CD4-positive, alpha-beta T cell (primary cell): Measurements from ENCODE around the gene RPS19. TPM values are rescaled to one million over a fixed set of nuclear protein-coding genes. Genes with fewer than 3 reads are reported as not detected.

Source experiments
- ATAC-seq: fragments of 200-7000 bp; cut with Tn5 transposase; one replicate; pipeline ENCODE4 v1.10.0; 2022; ENCODE audit warnings: mild to moderate bottlenecking; ENCODE audit not compliant: poor library complexity
- CTCF ChIA-PET: fragments of 350-600 bp; sonication (Branson Sonifier 250); formaldehyde crosslinking; loops from one replicate; lab custom pipeline; 2021; ENCODE audit warnings: antibody characterized with exemption, inconsistent platforms; lab: Charles Lee
- POLR2A ChIA-PET: fragments of 350-600 bp; sonication (Branson Sonifier 250); formaldehyde crosslinking; loops from one replicate; lab custom pipeline; 2021; ENCODE audit warnings: antibody characterized with exemption, inconsistent platforms; lab: Charles Lee
- DNase-seq, 14 experiments: peaks; one replicate each; pipeline ENCODE4 v3.0.0-alpha.2; 2013 to 2020; ENCODE audit warnings: mixed read lengths in 2 of 14
- H3K27ac ChIP-seq, 2 donors: one replicate each; pipeline versions ENCODE4 v1.5.1 to v1.7.0; 2013; ENCODE audit warnings: low read length in 2 of 2, low read depth in 1 of 2, mild to moderate bottlenecking in 1 of 2
- H3K27me3 ChIP-seq, 2 experiments: 1 replicate in 1 of 2; 2 replicates in 1 of 2; pipeline versions ENCODE4 v1.6.1 to v1.7.0; 2013; ENCODE audit warnings: low read length in 2 of 2, control low read depth in 1 of 2, mild to moderate bottlenecking in 1 of 2, moderate library complexity in 1 of 2; ENCODE audit not compliant: insufficient read depth in 2 of 2, control insufficient read depth in 1 of 2
- H3K36me3 ChIP-seq: one replicate; pipeline ENCODE4 v1.6.1; 2013; ENCODE audit warnings: low read length, control low read depth; ENCODE audit not compliant: insufficient read depth
- H3K4me1 ChIP-seq: one replicate; pipeline ENCODE4 v1.6.1; 2013; ENCODE audit warnings: low read length, control low read depth; ENCODE audit not compliant: insufficient read depth
- H3K4me3 ChIP-seq: one replicate; pipeline ENCODE4 v1.5.1; 2013; ENCODE audit warnings: mild to moderate bottlenecking, low read length, moderate library complexity
- H3K9me3 ChIP-seq, 2 experiments: 1 replicate in 1 of 2; 2 replicates in 1 of 2; pipeline versions ENCODE4 v1.6.1 to v1.7.0; 2013; ENCODE audit warnings: low read length in 2 of 2, mild to moderate bottlenecking in 2 of 2, control low read depth in 1 of 2, moderate library complexity in 1 of 2; ENCODE audit not compliant: control insufficient read depth in 1 of 2, insufficient read depth in 1 of 2
- H3K27ac Mint-ChIP-seq: one replicate; pipeline ENCODE4 v1.8.0; 2020; ENCODE audit warnings: mixed read lengths
- H3K27me3 Mint-ChIP-seq: one replicate; pipeline ENCODE4 v1.8.0; 2021; ENCODE audit warnings: mixed read lengths
- H3K36me3 Mint-ChIP-seq: one replicate; pipeline ENCODE4 v1.8.0; 2021; ENCODE audit warnings: low read depth, mixed read lengths
- H3K4me1 Mint-ChIP-seq: one replicate; pipeline ENCODE4 v1.8.0; 2021; ENCODE audit warnings: low read depth, mixed read lengths
- H3K4me3 Mint-ChIP-seq: one replicate; pipeline ENCODE4 v1.8.0; 2020; ENCODE audit warnings: mild to moderate bottlenecking, mixed read lengths
- H3K9me3 Mint-ChIP-seq: one replicate; pipeline ENCODE4 v1.8.0; 2020; ENCODE audit warnings: mixed read lengths
- intact Hi-C, 2 experiments: fragments of 100-400 bp; cut with DNase I in 1 of 2; cut with micrococcal nuclease in 1 of 2; formaldehyde crosslinking; loops; one replicate each; pipeline versions ENCODE4 v1.15.1 to v1.9.0; 2023 to 2025; cut with DNase I, micrococcal nuclease
- total RNA-seq, 174 experiments: library from RNA in 2 of 174; stranded (reverse) in 2 of 174; gene quantifications; one replicate each; pipeline ENCODE4 v1.2.3 and lab custom pipeline; 2021 to 2026
- TF ChIP-seq, protein P1 (sequence below): fragments of 200-600 bp; IDR thresholded peaks from one replicate; pipeline ENCODE4 v1.8.0; 2022; ENCODE audit warnings: antibody characterized with exemption, mild to moderate bottlenecking

The RPS19 gene
- total RNA-seq, 2 experiments from 2014 or later, result 3,668 to 3,697 TPM

DNA sequence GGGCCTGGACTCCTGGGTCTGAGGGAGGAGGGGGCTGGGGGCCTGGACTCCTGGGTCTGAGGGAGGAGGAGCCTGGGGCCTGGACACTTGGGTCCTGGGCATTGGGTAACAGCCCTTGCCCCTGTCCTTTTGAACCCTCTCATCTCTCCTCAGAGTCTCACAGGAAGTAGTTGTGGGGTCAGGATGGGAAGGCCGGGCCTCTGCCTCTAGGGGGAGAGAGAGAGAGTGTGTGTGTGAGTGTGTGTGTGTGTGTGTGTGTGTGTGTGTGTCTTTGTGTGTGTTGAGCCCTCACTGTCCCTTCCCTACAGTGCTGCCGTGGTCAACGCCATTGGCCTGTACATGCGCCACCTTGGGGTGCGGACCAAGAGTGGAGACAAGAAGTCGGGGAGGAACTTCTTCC lies 33.8 kb downstream of the RPS19 start:
- Mint-ChIP-seq H3K27ac (peak overlapping the region; percentile 76), H3K4me1 (peaks cover 57% of the 10 kb centered on the region), H3K36me3 (peaks cover 83% of the 10 kb centered on the region), H3K9me3 (no peaks in the 10 kb centered on the region), H3K4me3 (peak overlapping the region; percentile 56), H3K27me3 (no peaks in the 10 kb centered on the region)
- DNase-seq (peak in 2 of 14 experiments; percentile 50 to 58), ATAC-seq (peak; percentile 55)
- Histone ChIP-seq H3K4me3 (no peak overlapping the region), H3K4me1 (peaks cover 87% of the 10 kb centered on the region), H3K9me3 (no peaks in the 10 kb centered on the region), H3K36me3 (peaks cover 90% of the 10 kb centered on the region), H3K27ac (peak overlapping the region; percentile 24 to 60), H3K27me3 (no peaks in the 10 kb centered on the region)
- ChIA-PET POLR2A (no interaction called here), CTCF (no interaction called here)
- intact Hi-C loops, result no loop called here
- TF ChIP-seq, protein P1, sequence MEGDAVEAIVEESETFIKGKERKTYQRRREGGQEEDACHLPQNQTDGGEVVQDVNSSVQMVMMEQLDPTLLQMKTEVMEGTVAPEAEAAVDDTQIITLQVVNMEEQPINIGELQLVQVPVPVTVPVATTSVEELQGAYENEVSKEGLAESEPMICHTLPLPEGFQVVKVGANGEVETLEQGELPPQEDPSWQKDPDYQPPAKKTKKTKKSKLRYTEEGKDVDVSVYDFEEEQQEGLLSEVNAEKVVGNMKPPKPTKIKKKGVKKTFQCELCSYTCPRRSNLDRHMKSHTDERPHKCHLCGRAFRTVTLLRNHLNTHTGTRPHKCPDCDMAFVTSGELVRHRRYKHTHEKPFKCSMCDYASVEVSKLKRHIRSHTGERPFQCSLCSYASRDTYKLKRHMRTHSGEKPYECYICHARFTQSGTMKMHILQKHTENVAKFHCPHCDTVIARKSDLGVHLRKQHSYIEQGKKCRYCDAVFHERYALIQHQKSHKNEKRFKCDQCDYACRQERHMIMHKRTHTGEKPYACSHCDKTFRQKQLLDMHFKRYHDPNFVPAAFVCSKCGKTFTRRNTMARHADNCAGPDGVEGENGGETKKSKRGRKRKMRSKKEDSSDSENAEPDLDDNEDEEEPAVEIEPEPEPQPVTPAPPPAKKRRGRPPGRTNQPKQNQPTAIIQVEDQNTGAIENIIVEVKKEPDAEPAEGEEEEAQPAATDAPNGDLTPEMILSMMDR, result no peak

DNA sequence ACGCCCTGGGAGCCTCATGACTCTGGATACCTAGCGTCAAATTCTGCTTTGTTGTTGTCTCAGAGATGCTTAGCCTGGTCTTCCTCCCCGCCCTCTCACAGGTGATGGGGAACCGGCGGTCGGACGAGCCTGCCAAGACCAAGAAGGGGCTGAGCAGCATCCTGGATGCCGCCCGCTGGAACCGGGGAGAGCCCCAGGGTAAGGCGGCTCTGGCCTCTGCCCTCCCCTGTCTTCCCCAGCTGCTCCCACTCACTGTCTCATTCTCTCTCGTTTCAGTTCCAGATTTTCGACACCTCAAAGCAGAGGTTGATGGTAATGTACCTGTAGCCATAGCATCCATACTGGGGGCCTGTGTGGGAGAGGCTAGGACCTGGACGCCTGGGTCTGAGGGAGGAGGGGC lies 34.3 kb downstream of the RPS19 start:
- Histone ChIP-seq H3K4me3 (no peak overlapping the region), H3K27me3 (no peaks in the 10 kb centered on the region), H3K9me3 (no peaks in the 10 kb centered on the region), H3K27ac (peak overlapping the region; percentile 24 to 60), H3K4me1 (peaks cover 85% of the 10 kb centered on the region), H3K36me3 (peaks cover 90% of the 10 kb centered on the region)
- Mint-ChIP-seq H3K4me1 (peaks cover 57% of the 10 kb centered on the region), H3K4me3 (no peak overlapping the region), H3K9me3 (no peaks in the 10 kb centered on the region), H3K27ac (peak overlapping the region; percentile 76), H3K36me3 (peaks cover 83% of the 10 kb centered on the region), H3K27me3 (no peaks in the 10 kb centered on the region)
- no peak for ATAC-seq
- ChIA-PET POLR2A (no interaction called here), CTCF (no interaction called here)
- intact Hi-C loops, result no loop called here
- DNase-seq, result no peak
- TF ChIP-seq, protein P1, result no peak

DNA sequence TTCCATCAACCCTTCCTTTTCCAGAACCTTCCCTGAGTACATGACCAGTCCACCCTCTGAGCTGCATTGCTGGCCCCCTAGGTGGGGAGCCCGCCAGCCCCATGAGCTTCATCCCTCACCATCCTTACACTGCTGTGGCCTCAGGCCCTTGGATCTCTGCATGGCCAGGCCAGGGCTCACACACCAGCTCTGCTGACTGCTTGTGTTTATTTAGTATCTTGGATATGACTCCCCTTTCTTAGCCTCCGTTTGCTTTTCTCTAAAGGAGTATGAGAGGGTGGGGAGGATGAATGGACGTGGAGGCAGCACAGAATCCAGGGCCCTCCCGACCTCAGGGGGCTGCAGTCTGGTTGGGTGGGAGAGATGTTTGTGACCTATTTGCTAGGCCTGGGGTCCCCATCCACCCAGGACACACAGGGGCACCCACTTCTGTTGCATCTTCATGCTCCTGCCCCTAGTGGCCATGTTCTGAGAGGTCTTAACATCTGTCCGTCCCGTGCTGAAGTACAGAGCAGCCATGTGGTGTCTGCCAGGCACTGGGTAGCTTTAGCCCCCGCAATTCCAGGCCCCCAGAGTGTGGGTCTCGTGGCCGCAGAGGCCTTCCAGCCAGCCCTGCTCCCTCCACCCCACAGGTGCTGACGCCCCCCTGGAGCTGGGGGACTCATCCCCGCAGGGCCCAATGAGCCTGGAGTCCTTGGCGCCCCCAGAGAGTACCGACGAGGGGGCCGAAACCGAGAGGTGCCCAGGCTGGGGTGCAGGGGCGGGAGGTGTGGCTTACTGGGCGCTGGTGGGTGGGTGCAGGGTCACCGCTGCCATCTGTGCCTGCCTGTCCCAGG lies 35.9 kb downstream of the RPS19 start:
- DNase-seq (no peak), ATAC-seq (peak; percentile 47)
- TF ChIP-seq, protein P1, result no peak
- H3K4me1 ChIP-seq, result peaks cover 69% of the 10 kb centered on the region
- Mint-ChIP-seq H3K27me3 (no peaks in the 10 kb centered on the region), H3K27ac (peak overlapping the region; percentile 89), H3K36me3 (peaks cover 83% of the 10 kb centered on the region), H3K4me1 (peaks cover 61% of the 10 kb centered on the region), H3K4me3 (peak overlapping the region; percentile 68), H3K9me3 (no peaks in the 10 kb centered on the region)
- H3K36me3 ChIP-seq, result peaks cover 88% of the 10 kb centered on the region
- H3K4me3 ChIP-seq, result no peak overlapping the region
- no peaks in the 10 kb centered on the region for H3K9me3 ChIP-seq
- H3K27me3 ChIP-seq, result no peaks in the 10 kb centered on the region
- intact Hi-C loops, result no loop called here
- peak overlapping the region; percentile 24 to 60 for H3K27ac ChIP-seq
- ChIA-PET CTCF (interaction anchor here (1.1 to 1.2 kb wide), 2 partner anchors 23 to 56 kb away, joined by 3 read pairs; no protein-coding TSS in a partner anchor), POLR2A (interaction anchor here (0.6 to 1.7 kb wide), 5 partner anchors 8 to 32 kb away, joined by 3 to 7 read pairs (median 4); partner anchors contain the start of gene ERFL)
